ENCODE data around the gene MYOF. TPM values are rescaled to one million over a fixed set of nuclear protein-coding genes. Genes with fewer than 3 reads are reported as not detected.

Gene MYOF
- total and polyA plus RNA-seq, 12 donors = 4.1 to 119 (median 49.6) TPM

GRCh38 chr10:93404048-93404354, 78.1 kb downstream of the MYOF start:
- Histone ChIP-seq H3K36me3 (replicated peaks in 1 of 2) (peaks cover 0 to 4% of the 10 kb centered on the region in 2 donors), H3K4me3 (no peak overlapping the region), H3K4me1 (replicated peaks in 1 of 2) (no peaks in the 10 kb centered on the region), H3K9me3 (replicated peaks in 1 of 3) (no peaks in the 10 kb centered on the region), H3K27ac (no peak overlapping the region), H3K27me3 (no peaks in the 10 kb centered on the region)
- intact Hi-C loops (cut with DNase I) = no loop called here
- DNase-seq = no peak
- no peak for TF ChIP-seq POLR2A (IDR thresholded peaks at IDR 0.05)
- no peak for TF ChIP-seq CTCF (IDR thresholded peaks at IDR 0.05)
- 76 to 85% (median 80%) methylated on average over 3 of the region's 3 CpGs for WGBS, 4 donors

- intact Hi-C loops (cut with DNase I) = no loop called here
- H3K36me3 ChIP-seq (replicated peaks in 1 of 2) = peaks cover 0 to 7% of the 10 kb centered on the region in 2 donors
- no peak for TF ChIP-seq CTCF (IDR thresholded peaks at IDR 0.05)
- no peak for TF ChIP-seq POLR2A (IDR thresholded peaks at IDR 0.05)
- no peaks in the 10 kb centered on the region for H3K27me3 ChIP-seq
- H3K9me3 ChIP-seq (replicated peaks in 1 of 3) = no peaks in the 10 kb centered on the region
- WGBS, 4 donors = 88 to 100% (median 98%) methylated on average over 1 of the region's 1 CpG
- H3K4me1 ChIP-seq (replicated peaks in 1 of 2) = no peaks in the 10 kb centered on the region
- no peak for DNase-seq
- no peak overlapping the region for H3K4me3 ChIP-seq
- H3K27ac ChIP-seq = no peak overlapping the region
These were observed 78.7 kb downstream of the MYOF start for GRCh38 chr10:93403152-93404047.

- Histone ChIP-seq H3K36me3 (replicated peaks in 1 of 2) (peaks cover 0 to 10% of the 10 kb centered on the region in 2 donors), H3K4me3 (no peak overlapping the region), H3K4me1 (replicated peaks in 1 of 2) (no peaks in the 10 kb centered on the region), H3K9me3 (replicated peaks in 1 of 3) (no peaks in the 10 kb centered on the region), H3K27ac (no peak overlapping the region), H3K27me3 (no peaks in the 10 kb centered on the region)
- TF ChIP-seq CTCF (IDR thresholded peaks at IDR 0.05) = no peak
- no peak for TF ChIP-seq POLR2A (IDR thresholded peaks at IDR 0.05)
- no peak for DNase-seq
- intact Hi-C loops (cut with DNase I) = no loop called here
- WGBS, 4 donors = 62 to 79% (median 68%) methylated on average over 6 of the region's 6 CpGs
These were observed 79.9 kb downstream of the MYOF start for GRCh38 chr10:93402192-93402591.

GRCh38 chr10:93398528-93398927, 83.6 kb downstream of the MYOF start:
- WGBS, 4 donors = 69 to 86% (median 84%) methylated on average over 3 of the region's 3 CpGs
- no peak for DNase-seq
- Histone ChIP-seq H3K4me3 (no peak overlapping the region), H3K9me3 (replicated peaks in 1 of 3) (no peaks in the 10 kb centered on the region), H3K4me1 (replicated peaks in 1 of 2) (no peaks in the 10 kb centered on the region), H3K27ac (no peak overlapping the region), H3K27me3 (no peaks in the 10 kb centered on the region), H3K36me3 (replicated peaks in 1 of 2) (peaks cover 0 to 10% of the 10 kb centered on the region in 2 donors)
- TF ChIP-seq CTCF (IDR thresholded peaks at IDR 0.05) = no peak
- TF ChIP-seq POLR2A (IDR thresholded peaks at IDR 0.05) = no peak
- intact Hi-C loops (cut with DNase I) = no loop called here
